Prostate gland (tissue), 2 donors: ENCODE results near the gene ADPRH. TPM values are rescaled to one million over a fixed set of nuclear protein-coding genes. Genes with fewer than 3 reads are reported as not detected.

ENCODE experiments used
- DNase-seq: peaks from one replicate; pipeline ENCODE4 v3.0.0-alpha.2; 2019; ENCODE audit warnings: low spot score
- H3K27ac ChIP-seq, 2 donors: fragments of 200-600 bp; sonication (generic); 2 replicates each; pipeline ENCODE4 v1.5.1; 2017 to 2019
- H3K27me3 ChIP-seq: fragments of 200-600 bp; sonication (generic); replicated peaks from 2 replicates; pipeline ENCODE4 v1.5.1; 2019; ENCODE audit not compliant: insufficient read depth
- H3K36me3 ChIP-seq, 2 donors: fragments of 200-600 bp; sonication (generic); 1 replicate in 1 of 2; 2 replicates in 1 of 2; pipeline versions ENCODE4 v1.5.1 to v1.8.1; 2017 to 2019
- H3K4me1 ChIP-seq: fragments of 200-600 bp; sonication (generic); replicated peaks from 2 replicates; pipeline ENCODE4 v1.5.1; 2019
- H3K4me3 ChIP-seq, 2 donors: fragments of 200-600 bp; sonication (generic); 2 replicates each; pipeline ENCODE4 v1.5.1; 2017 to 2019
- H3K9me3 ChIP-seq: fragments of 200-600 bp; sonication (generic); 2 replicates; pipeline ENCODE4 v1.5.1; 2017
- POLR2A ChIP-seq: fragments of 450-650 bp; IDR thresholded peaks from one replicate; pipeline ENCODE4 v1.6.1; 2016; ENCODE audit warnings: antibody characterized with exemption, mild to moderate bottlenecking
- POLR2AphosphoS5 ChIP-seq: sonication (generic); formaldehyde crosslinking; IDR thresholded peaks from one replicate; pipeline ENCODE4 v1.6.1; 2017; ENCODE audit warnings: antibody characterized with exemption
- WGBS: methylation state at CpG from one replicate; pipeline ENCODE4 v1.1.5; 2018; 5-methylcytosine and 5-hydroxymethylcytosine counted together
- intact Hi-C: fragments of 100-400 bp; cut with DNase I; formaldehyde crosslinking; loops from one replicate; pipeline ENCODE4 v1.14.2; 2022
- total RNA-seq, 2 donors: library from RNA; depleted of rRNA; stranded (reverse); fragments of >200 nt; gene quantifications; one replicate each; pipeline ENCODE4 v1.1.0, GENCODE V29; 2016
- TF ChIP-seq, protein P1 (sequence below), 4 experiments: fragments of 200-600 bp in 2 of 4; fragments of 450-650 bp in 2 of 4; sonication (generic) in 2 of 4; IDR thresholded peaks; 1 replicate in 3 of 4; 2 replicates in 1 of 4; pipeline ENCODE4 v1.5.1; 2016 to 2019; ENCODE audit warnings: antibody characterized with exemption in 4 of 4, mild to moderate bottlenecking in 2 of 4, moderate library complexity in 2 of 4

The ADPRH gene
- total RNA-seq, 2 donors from 2014 or later: 8.2 to 14.8 TPM

DNA sequence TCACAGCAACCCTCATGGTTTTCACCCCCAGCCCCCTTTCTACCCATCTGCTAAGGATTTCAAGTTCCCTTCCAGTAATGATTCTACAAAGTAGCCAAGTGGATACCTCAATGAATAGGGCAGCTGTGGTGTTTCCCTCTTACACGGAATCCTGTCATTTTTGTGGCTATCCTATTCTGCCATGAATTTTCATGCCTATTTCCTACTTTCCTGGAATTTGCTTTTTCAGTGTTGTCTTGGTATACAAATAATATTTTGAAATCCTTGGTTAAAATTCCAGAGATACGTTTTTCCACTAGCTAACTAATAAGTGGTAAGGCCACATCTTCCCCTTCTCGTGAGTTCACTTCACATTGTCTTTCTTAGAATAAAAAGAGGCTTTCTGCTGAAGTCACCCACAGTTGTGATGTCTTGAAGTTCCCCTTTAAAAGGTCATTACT is 7.5 kb downstream of the ADPRH start:
- intact Hi-C loops: no loop called here

DNA sequence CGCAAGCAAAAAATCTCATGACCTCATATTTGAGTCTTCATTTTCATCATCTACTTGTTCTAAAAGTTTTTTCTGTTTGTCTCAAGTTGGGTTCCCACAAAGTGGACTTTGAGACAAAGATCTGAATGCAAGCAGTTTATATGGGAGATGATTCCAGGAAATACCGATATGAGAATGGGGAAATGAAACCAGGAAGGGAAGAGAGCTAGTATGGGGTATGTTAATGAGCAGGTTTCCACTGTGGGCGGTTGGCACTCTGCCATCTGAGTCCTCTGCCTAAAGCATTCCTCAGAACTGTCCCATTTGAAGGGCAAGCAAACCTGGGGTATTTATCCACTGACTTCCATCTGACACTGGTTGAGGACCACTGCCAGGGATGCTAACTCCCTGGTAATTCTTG is 8.8 kb downstream of the ADPRH start:
- Histone ChIP-seq H3K27me3 (no peaks in the 10 kb centered on the region), H3K4me3 (no peak overlapping the region), H3K9me3 (no peaks in the 10 kb centered on the region), H3K4me1 (no peaks in the 10 kb centered on the region), H3K27ac (no peak overlapping the region), H3K36me3 (no peaks in the 10 kb centered on the region)
- TF ChIP-seq, protein P1, sequence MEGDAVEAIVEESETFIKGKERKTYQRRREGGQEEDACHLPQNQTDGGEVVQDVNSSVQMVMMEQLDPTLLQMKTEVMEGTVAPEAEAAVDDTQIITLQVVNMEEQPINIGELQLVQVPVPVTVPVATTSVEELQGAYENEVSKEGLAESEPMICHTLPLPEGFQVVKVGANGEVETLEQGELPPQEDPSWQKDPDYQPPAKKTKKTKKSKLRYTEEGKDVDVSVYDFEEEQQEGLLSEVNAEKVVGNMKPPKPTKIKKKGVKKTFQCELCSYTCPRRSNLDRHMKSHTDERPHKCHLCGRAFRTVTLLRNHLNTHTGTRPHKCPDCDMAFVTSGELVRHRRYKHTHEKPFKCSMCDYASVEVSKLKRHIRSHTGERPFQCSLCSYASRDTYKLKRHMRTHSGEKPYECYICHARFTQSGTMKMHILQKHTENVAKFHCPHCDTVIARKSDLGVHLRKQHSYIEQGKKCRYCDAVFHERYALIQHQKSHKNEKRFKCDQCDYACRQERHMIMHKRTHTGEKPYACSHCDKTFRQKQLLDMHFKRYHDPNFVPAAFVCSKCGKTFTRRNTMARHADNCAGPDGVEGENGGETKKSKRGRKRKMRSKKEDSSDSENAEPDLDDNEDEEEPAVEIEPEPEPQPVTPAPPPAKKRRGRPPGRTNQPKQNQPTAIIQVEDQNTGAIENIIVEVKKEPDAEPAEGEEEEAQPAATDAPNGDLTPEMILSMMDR (IDR thresholded peaks at IDR 0.05): no peak
- TF ChIP-seq POLR2AphosphoS5: no peak
- no peak for TF ChIP-seq POLR2A
- intact Hi-C loops: no loop called here
- DNase-seq: no peak
- 78% methylated on average over 3 of the region's 3 CpGs for WGBS

More for the DNA sequence above, 7.5 kb downstream of the ADPRH start:
- Histone ChIP-seq H3K27me3 (no peaks in the 10 kb centered on the region), H3K4me3 (no peak overlapping the region), H3K36me3 (no peaks in the 10 kb centered on the region), H3K9me3 (no peaks in the 10 kb centered on the region), H3K27ac (no peak overlapping the region), H3K4me1 (no peaks in the 10 kb centered on the region)
- no peak for TF ChIP-seq POLR2A
- TF ChIP-seq, protein P1 (IDR thresholded peaks at IDR 0.05): no peak
- TF ChIP-seq POLR2AphosphoS5: no peak
- DNase-seq: no peak
- 87% methylated on average over 3 of the region's 3 CpGs for WGBS

DNA sequence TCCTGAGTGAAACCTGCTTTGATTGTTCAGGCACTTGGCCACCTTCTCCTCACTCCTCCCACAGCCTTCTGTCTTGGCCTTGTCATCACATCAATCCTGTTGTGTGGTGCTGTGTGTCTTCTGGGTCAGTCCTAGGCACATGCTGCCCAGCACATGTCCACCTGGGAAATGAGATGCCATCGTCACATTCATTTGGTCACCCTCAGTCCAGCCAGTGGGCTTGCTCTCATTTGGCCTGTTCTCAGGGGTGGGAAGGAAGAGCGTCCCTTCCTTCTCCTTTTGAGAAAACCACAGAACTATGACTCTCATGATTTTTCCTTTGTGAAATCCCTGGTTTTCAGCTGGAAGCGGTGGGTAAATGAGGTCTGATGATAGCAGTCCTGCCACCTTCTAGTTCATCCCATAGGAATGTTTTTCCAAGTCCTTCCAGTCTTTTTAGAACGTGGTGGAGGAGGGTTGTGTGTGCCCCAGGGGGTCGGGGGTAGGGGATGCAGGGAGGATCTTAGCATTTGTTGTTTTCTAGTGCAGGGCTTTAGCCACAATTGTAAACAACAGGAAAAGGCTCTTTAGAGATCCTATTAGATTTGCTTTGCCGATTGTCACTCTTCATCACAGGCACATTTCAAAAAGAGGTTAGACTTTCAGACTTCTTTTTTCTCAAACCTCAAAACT is 9.9 kb downstream of the ADPRH start:
- WGBS: 65% methylated on average over 6 of the region's 6 CpGs
- no peak for DNase-seq
- Histone ChIP-seq H3K27ac (no peak overlapping the region), H3K4me3 (no peak overlapping the region), H3K4me1 (no peaks in the 10 kb centered on the region), H3K36me3 (no peaks in the 10 kb centered on the region), H3K9me3 (no peaks in the 10 kb centered on the region), H3K27me3 (no peaks in the 10 kb centered on the region)
- TF ChIP-seq POLR2A (no peak), POLR2AphosphoS5 (no peak)
- TF ChIP-seq, protein P1 (IDR thresholded peaks at IDR 0.05): no peak
- intact Hi-C loops: no loop called here

DNA sequence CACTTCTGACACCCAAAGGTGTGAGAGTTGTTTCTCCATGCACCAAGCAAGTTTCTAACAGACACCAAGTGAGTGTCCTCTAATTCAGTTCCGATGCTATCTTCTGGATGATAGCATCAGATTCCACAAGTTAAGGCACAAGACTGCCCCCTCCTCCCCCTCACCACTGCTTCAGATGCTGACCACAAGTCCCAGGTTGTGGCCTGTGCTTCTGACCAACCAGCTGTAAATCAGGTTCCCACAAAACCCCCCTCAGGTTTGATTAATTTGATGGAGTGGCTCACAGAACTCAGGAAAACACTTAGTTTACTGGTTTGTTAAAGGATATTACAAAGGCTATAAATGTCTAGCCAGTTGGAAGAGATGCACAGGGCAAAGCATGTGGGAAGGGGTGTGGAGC is 11.4 kb downstream of the ADPRH start:
- Histone ChIP-seq H3K4me3 (no peak overlapping the region), H3K27ac (no peak overlapping the region), H3K27me3 (no peaks in the 10 kb centered on the region), H3K9me3 (no peaks in the 10 kb centered on the region), H3K4me1 (no peaks in the 10 kb centered on the region), H3K36me3 (no peaks in the 10 kb centered on the region)
- 100% methylated on average over 1 of the region's 1 CpG for WGBS
- DNase-seq: no peak
- intact Hi-C loops: no loop called here
- TF ChIP-seq, protein P1 (IDR thresholded peaks at IDR 0.05): no peak
- TF ChIP-seq POLR2AphosphoS5: no peak
- TF ChIP-seq POLR2A: no peak

DNA sequence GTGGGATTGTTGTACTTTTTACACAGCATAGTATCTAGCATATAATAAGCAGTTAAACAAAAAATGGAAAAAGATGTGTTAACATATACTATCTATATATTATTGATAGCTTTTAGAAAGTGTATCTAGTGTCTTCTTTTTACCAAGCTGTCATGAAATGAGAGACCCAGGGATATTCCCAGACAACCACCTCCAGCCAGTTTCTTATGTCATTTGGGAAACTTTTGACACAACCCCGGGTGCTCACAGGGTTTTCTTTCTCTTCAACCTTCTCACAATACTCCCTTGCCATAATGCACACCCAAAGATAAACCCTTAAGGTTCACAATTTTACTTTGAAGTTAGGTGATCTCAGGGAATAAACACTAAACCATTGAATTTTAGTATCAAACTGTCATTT is 13.6 kb downstream of the ADPRH start:
- H3K4me3 ChIP-seq: no peak overlapping the region
- no peaks in the 10 kb centered on the region for H3K27me3 ChIP-seq
- 53% methylated on average over 1 of the region's 1 CpG for WGBS
- TF ChIP-seq POLR2A (no peak), POLR2AphosphoS5 (no peak)
- TF ChIP-seq, protein P1 (IDR thresholded peaks at IDR 0.05): no peak
- no peaks in the 10 kb centered on the region for H3K9me3 ChIP-seq
- intact Hi-C loops: no loop called here
- no peak overlapping the region for H3K27ac ChIP-seq
- H3K36me3 ChIP-seq: no peaks in the 10 kb centered on the region
- DNase-seq: no peak
- H3K4me1 ChIP-seq: no peaks in the 10 kb centered on the region
